Ovary (tissue), 9 donors: ENCODE measurements around the gene ABCA10. TPM values are rescaled to one million over a fixed set of nuclear protein-coding genes. Genes with fewer than 3 reads are reported as not detected.
A peak's percentile ranks its signal among the peaks of the same experiment; 100 is the strongest.

Source experiments
- DNase-seq, 5 donors: peaks; one replicate each; pipeline ENCODE4 v3.0.0-alpha.2; 2019 to 2020
- H3K27ac ChIP-seq, 2 donors: fragments of 200-600 bp; one replicate each; pipeline versions ENCODE4 v1.5.1 to v1.8.0; 2019 to 2022
- H3K27me3 ChIP-seq: fragments of 200-600 bp; one replicate; pipeline ENCODE4 v1.8.0; 2022
- H3K36me3 ChIP-seq: fragments of 200-600 bp; sonication (generic); one replicate; pipeline ENCODE4 v1.5.1; 2019
- H3K4me1 ChIP-seq: one replicate; pipeline ENCODE4 v1.8.1; 2013; ENCODE audit warnings: mild to moderate bottlenecking, moderate library complexity; ENCODE audit not compliant: insufficient read depth
- H3K4me3 ChIP-seq: fragments of 200-600 bp; sonication (generic); one replicate; pipeline ENCODE4 v1.5.1; 2017
- H3K9me3 ChIP-seq, 2 donors: fragments of 200-600 bp in 1 of 2; sonication (generic) in 1 of 2; one replicate each; pipeline versions ENCODE4 v1.5.1 to v1.8.1; 2013 to 2019; ENCODE audit warnings: mild to moderate bottlenecking in 1 of 2, moderate library complexity in 1 of 2
- EP300 ChIP-seq: sonication (generic); formaldehyde crosslinking; IDR thresholded peaks from one replicate; pipeline ENCODE4 v1.6.1; 2017; ENCODE audit warnings: antibody characterized with exemption
- POLR2A ChIP-seq: fragments of 450-650 bp; IDR thresholded peaks from one replicate; pipeline ENCODE4 v1.6.1; 2017; ENCODE audit warnings: antibody characterized with exemption, mild to moderate bottlenecking, moderate library complexity
- WGBS, 3 donors: extraction: QIAGEN DNeasy Blood & Tissue Kit in 1 of 3; methylation state at CpG; one replicate each; pipeline versions ENCODE4 v1.1.5 to v1.1.7; 2013 to 2017; 5-methylcytosine and 5-hydroxymethylcytosine counted together
- intact Hi-C, 4 donors: fragments of 100-400 bp; cut with DNase I; formaldehyde crosslinking; loops; one replicate each; pipeline versions ENCODE4 v1.11.0 to v1.15.1; 2022 to 2023
- polyA plus RNA-seq, 2 donors: library from polyadenylated mRNA; stranded (reverse); fragments of 200-250 nt in 1 of 2; fragments of 350-450 nt in 1 of 2; fragmentation: Illumina TruSeq in 1 of 2; extraction: RNeasy Lipid Tissue Mini Kit (QIAGEN cat#74804) in 1 of 2; gene quantifications; one replicate each; pipeline ENCODE4 v1.2.3, GENCODE V29; 2013 to 2014
- total RNA-seq, 7 donors: library from RNA; depleted of rRNA in 2 of 7; stranded (reverse); fragments of >200 nt in 2 of 7; fragmentation: NEBNext Ultra II Directional in 3 of 7; extraction: Animal tissue kit (Norgen Biotek cat#: 25700) in 3 of 7; gene quantifications; one replicate each; pipeline versions ENCODE4 v1.1.0 to v1.2.4, GENCODE V29; 2016 to 2023
- TF ChIP-seq, protein P1 (sequence below), 3 donors: fragments of 450-650 bp in 2 of 3; fragments of 200-600 bp in 1 of 3; IDR thresholded peaks; one replicate each; pipeline versions ENCODE4 v1.5.1 to v1.8.0; 2016 to 2022; ENCODE audit warnings: antibody characterized with exemption in 3 of 3, mild to moderate bottlenecking in 1 of 3
- donor health status: DM: no; HTN: no; CAD: no; lungs with moderate emphysema.
- donor health status: DM: no; HTN: no; CAD: no.
- donor health status: Bipolar disorder and iron deficiency.
- donor health status: DM: yes; HTN: yes; CAD: no.
- donor health status: DM: no; HTN: no; CAD: no.
- donor health status: DM: yes; HTN: yes; CAD: no.

The ABCA10 gene
- total and polyA plus RNA-seq, 9 donors, result 18.8 to 65.7 (median 32.0) TPM

GRCh38 chr17:69250641-69251040 is 22.0 kb upstream of the ABCA10 start:
- Histone ChIP-seq H3K4me1 (no peaks in the 10 kb centered on the region), H3K4me3 (no peak overlapping the region), H3K36me3 (no peaks in the 10 kb centered on the region), H3K27ac (no peak overlapping the region), H3K27me3 (no peaks in the 10 kb centered on the region), H3K9me3 (no peaks in the 10 kb centered on the region)
- intact Hi-C loops, result no loop called here
- TF ChIP-seq, protein P1, sequence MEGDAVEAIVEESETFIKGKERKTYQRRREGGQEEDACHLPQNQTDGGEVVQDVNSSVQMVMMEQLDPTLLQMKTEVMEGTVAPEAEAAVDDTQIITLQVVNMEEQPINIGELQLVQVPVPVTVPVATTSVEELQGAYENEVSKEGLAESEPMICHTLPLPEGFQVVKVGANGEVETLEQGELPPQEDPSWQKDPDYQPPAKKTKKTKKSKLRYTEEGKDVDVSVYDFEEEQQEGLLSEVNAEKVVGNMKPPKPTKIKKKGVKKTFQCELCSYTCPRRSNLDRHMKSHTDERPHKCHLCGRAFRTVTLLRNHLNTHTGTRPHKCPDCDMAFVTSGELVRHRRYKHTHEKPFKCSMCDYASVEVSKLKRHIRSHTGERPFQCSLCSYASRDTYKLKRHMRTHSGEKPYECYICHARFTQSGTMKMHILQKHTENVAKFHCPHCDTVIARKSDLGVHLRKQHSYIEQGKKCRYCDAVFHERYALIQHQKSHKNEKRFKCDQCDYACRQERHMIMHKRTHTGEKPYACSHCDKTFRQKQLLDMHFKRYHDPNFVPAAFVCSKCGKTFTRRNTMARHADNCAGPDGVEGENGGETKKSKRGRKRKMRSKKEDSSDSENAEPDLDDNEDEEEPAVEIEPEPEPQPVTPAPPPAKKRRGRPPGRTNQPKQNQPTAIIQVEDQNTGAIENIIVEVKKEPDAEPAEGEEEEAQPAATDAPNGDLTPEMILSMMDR (IDR thresholded peaks at IDR 0.05), result no peak
- TF ChIP-seq EP300 (no peak), POLR2A (no peak)
- WGBS, 3 donors, result 82 to 90% (median 84%) methylated on average over 4 of the region's 4 CpGs
- DNase-seq, result no peak

GRCh38 chr17:69246726-69247375 is 18.2 kb upstream of the ABCA10 start:
- intact Hi-C loops, result no loop called here
- TF ChIP-seq, protein P1 (IDR thresholded peaks at IDR 0.05), result peak; percentile 28 to 62 (median 46)
- no peak for TF ChIP-seq POLR2A
- Histone ChIP-seq H3K9me3 (no peaks in the 10 kb centered on the region), H3K4me3 (no peak overlapping the region), H3K27me3 (no peaks in the 10 kb centered on the region), H3K27ac (no peak overlapping the region), H3K36me3 (no peaks in the 10 kb centered on the region), H3K4me1 (no peaks in the 10 kb centered on the region)
- 48 to 52% (median 49%) methylated on average over 4 of the region's 4 CpGs for WGBS, 3 donors
- DNase-seq, result no peak

- TF ChIP-seq, protein P1 (IDR thresholded peaks at IDR 0.05), result no peak
- TF ChIP-seq POLR2A (no peak), EP300 (no peak)
- Histone ChIP-seq H3K4me3 (no peak overlapping the region), H3K36me3 (no peaks in the 10 kb centered on the region), H3K27me3 (no peaks in the 10 kb centered on the region), H3K27ac (no peak overlapping the region), H3K9me3 (no peaks in the 10 kb centered on the region), H3K4me1 (no peaks in the 10 kb centered on the region)
- DNase-seq, result no peak
- 25 to 40% (median 27%) methylated on average over 1 of the region's 1 CpG for WGBS, 3 donors
- intact Hi-C loops, result no loop called here
These were observed 17.6 kb upstream of the ABCA10 start for GRCh38 chr17:69246202-69246601.

- Histone ChIP-seq H3K27ac (no peak overlapping the region), H3K9me3 (no peaks in the 10 kb centered on the region), H3K36me3 (no peaks in the 10 kb centered on the region), H3K4me1 (no peaks in the 10 kb centered on the region), H3K4me3 (no peak overlapping the region), H3K27me3 (no peaks in the 10 kb centered on the region)
- TF ChIP-seq EP300 (no peak), POLR2A (no peak)
- TF ChIP-seq, protein P1 (IDR thresholded peaks at IDR 0.05), result no peak
- intact Hi-C loops, result no loop called here
- 21 to 36% (median 35%) methylated on average over 2 of the region's 2 CpGs for WGBS, 3 donors
- no peak for DNase-seq
These were observed 17.0 kb upstream of the ABCA10 start for GRCh38 chr17:69245617-69246016.
